ENCODE measurements around the gene LBX2. TPM values are rescaled to one million over a fixed set of nuclear protein-coding genes. Genes with fewer than 3 reads are reported as not detected.

Gene LBX2
- total and polyA plus RNA-seq, 10 of the 15 experiments (the other 5 are each of a cell fraction or from before 2014, with no cell fraction given), result 0.08 to 4.0 (median 0.27) TPM

GRCh38 chr2:74457549-74458131 is 41.8 kb downstream of the LBX2 start (continued):
- no peak for TF ChIP-seq ZNF592 (IDR thresholded peaks at IDR 0.05)
- peak; percentile 82 for TF ChIP-seq NKRF (conservative IDR thresholded peaks at IDR 0.05)
- no peak for TF ChIP-seq SUZ12 (IDR thresholded peaks at IDR 0.05; ENCODE audit: unreplicated experiment)
- TF ChIP-seq IRF5 (IDR thresholded peaks at IDR 0.05; ENCODE audit: borderline replicate concordance), result no peak
- no peak; the same call in none of the 2 replicates for TF ChIP-seq TARDBP (IDR thresholded peaks at IDR 0.05; ENCODE audit: borderline replicate concordance)
- TF ChIP-seq BHLHE40 (IDR thresholded peaks at IDR 0.05; ENCODE audit: borderline replicate concordance in 1 of 2, low read depth in 2 of 2, low read length in 1 of 2), result peak; percentile 13 to 16; a peak in 1 of 4 replicates
- no peak for TF ChIP-seq RFX5 (IDR thresholded peaks at IDR 0.05; ENCODE audit: low read depth, low read length)
- peak; percentile 69; the same call in 1 of the 2 replicates for TF ChIP-seq ZBTB40 (IDR thresholded peaks at IDR 0.05; ENCODE audit: borderline replicate concordance)
- TF ChIP-seq ZNF687 (IDR thresholded peaks at IDR 0.05), result peak; percentile 68; the same call in 1 of the 2 replicates
- TF ChIP-seq ZBED1 (IDR thresholded peaks at IDR 0.05; ENCODE audit: borderline replicate concordance), result peak; percentile 12; the same call in 1 of the 2 replicates
- peak; percentile 82 for TF ChIP-seq NBN (IDR thresholded peaks at IDR 0.05)
- no peak for TF ChIP-seq ZZZ3 (IDR thresholded peaks at IDR 0.05; ENCODE audit: control insufficient read depth, insufficient read length, low read depth)
